OCI-M2 (cell line): ENCODE results near the gene HELZ.

Experiments used
- DNase-seq: peaks from one replicate; lab custom pipeline; 2025; ENCODE audit not compliant: unreplicated experiment; lab: John Stamatoyannopoulos, UW

Gene HELZ

GRCh38 chr17:67196422-67196821 lies 48.6 kb downstream of the HELZ start:
- DNase-seq, result no peak

GRCh38 chr17:67194134-67194533 lies 50.9 kb downstream of the HELZ start:
- no peak for DNase-seq

- no peak for DNase-seq
Measured at GRCh38 chr17:67187927-67188326, 57.1 kb downstream of the HELZ start.

GRCh38 chr17:67186782-67187181 lies 58.2 kb downstream of the HELZ start:
- no peak for DNase-seq

- no peak for DNase-seq
Measured at GRCh38 chr17:67183531-67183930, 61.5 kb downstream of the HELZ start.

- no peak for DNase-seq
Measured at GRCh38 chr17:67181825-67182224, 63.2 kb downstream of the HELZ start.

- DNase-seq, result no peak
Measured at GRCh38 chr17:67180275-67180674, 64.7 kb downstream of the HELZ start.

- DNase-seq, result no peak
Measured at GRCh38 chr17:67178555-67178954, 66.4 kb downstream of the HELZ start.

GRCh38 chr17:67177732-67178131 lies 67.3 kb downstream of the HELZ start:
- no peak for DNase-seq

- no peak for DNase-seq
Measured at GRCh38 chr17:67174190-67174589, 70.8 kb downstream of the HELZ start.

- no peak for DNase-seq
Measured at GRCh38 chr17:67171560-67171959, 73.4 kb downstream of the HELZ start.

GRCh38 chr17:67168496-67168895 lies 76.5 kb downstream of the HELZ start:
- DNase-seq, result no peak

- DNase-seq, result no peak
Measured at GRCh38 chr17:67165201-67165600, 79.8 kb downstream of the HELZ start.

GRCh38 chr17:67164302-67164701 lies 80.7 kb downstream of the HELZ start:
- DNase-seq, result no peak

GRCh38 chr17:67162771-67163170 lies 82.2 kb downstream of the HELZ start:
- DNase-seq, result no peak

GRCh38 chr17:67161573-67161972 lies 83.4 kb downstream of the HELZ start:
- no peak for DNase-seq

- no peak for DNase-seq
Measured at GRCh38 chr17:67160791-67161190, 84.2 kb downstream of the HELZ start.

GRCh38 chr17:67157732-67158639 lies 87.0 kb downstream of the HELZ start:
- no peak for DNase-seq

GRCh38 chr17:67156269-67157199 lies 88.5 kb downstream of the HELZ start:
- DNase-seq, result no peak

- no peak for DNase-seq
Measured at GRCh38 chr17:67152824-67153223, 92.2 kb downstream of the HELZ start.

- no peak for DNase-seq
Measured at GRCh38 chr17:67151717-67152116, 93.3 kb downstream of the HELZ start.

- no peak for DNase-seq
Measured at GRCh38 chr17:67150826-67151225, 94.2 kb downstream of the HELZ start.
